ENCODE measurements around the gene HINT2.

DNA sequence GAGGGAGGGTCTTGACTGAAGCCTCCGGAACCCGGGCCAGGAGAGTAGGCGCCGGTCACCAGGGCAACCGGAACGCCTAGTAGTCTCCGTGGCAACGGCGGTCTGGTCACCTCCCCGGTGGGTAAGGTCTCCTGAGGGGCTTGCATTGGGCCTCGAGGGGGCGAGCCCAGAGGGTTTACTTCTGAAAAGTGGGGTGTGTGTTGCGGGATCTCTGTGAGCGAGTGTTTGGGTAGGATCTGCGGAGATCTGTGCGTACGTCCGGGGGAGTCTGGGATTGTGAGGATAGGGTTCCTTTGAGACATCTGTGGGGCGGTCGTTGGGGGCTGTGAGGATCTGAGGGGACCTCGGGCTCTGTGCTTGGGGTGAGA, 13.9 kb upstream of the HINT2 start, which contains the start of gene FAM221B:
- TF ChIP-seq CTCF (IDR thresholded peaks at IDR 0.05) (no peak), POLR2AphosphoS5 (IDR thresholded peaks at IDR 0.05) (no peak), POLR2A (IDR thresholded peaks at IDR 0.05) (no peak)

All from stomach (tissue), 4 donors.